Omental fat pad (tissue), 4 donors: ENCODE data around the gene P2RX7. TPM values are rescaled to one million over a fixed set of nuclear protein-coding genes. Genes with fewer than 3 reads are reported as not detected.
"Not testable (repeated sequence)": the region's sequence is repeated elsewhere in the genome, so short reads cannot be mapped to it uniquely, and the experiment has no call there.

Source experiments
- ATAC-seq: fragments of 150-250 bp; one replicate; pipeline ENCODE4 v1.9.1; 2016; ENCODE audit warnings: mild to moderate bottlenecking, moderate library complexity; ENCODE audit not compliant: low FRiP score
- DNase-seq: peaks from one replicate; pipeline ENCODE4 v3.0.0-alpha.2; 2019; ENCODE audit warnings: low spot score
- CTCF ChIP-seq, 3 donors: fragments of 450-650 bp; IDR thresholded peaks; one replicate each; pipeline ENCODE4 v1.5.1; 2016 to 2017; ENCODE audit warnings: antibody characterized with exemption in 3 of 3, mild to moderate bottlenecking in 3 of 3, moderate library complexity in 2 of 3
- total RNA-seq, 4 donors: library from RNA; depleted of rRNA; stranded (reverse); fragments of >200 nt; gene quantifications; one replicate each; pipeline ENCODE4 v1.1.0, GENCODE V29; 2016

Gene P2RX7
- total RNA-seq, 4 donors from 2014 or later, result 2.4 to 8.6 (median 5.6) TPM

DNA sequence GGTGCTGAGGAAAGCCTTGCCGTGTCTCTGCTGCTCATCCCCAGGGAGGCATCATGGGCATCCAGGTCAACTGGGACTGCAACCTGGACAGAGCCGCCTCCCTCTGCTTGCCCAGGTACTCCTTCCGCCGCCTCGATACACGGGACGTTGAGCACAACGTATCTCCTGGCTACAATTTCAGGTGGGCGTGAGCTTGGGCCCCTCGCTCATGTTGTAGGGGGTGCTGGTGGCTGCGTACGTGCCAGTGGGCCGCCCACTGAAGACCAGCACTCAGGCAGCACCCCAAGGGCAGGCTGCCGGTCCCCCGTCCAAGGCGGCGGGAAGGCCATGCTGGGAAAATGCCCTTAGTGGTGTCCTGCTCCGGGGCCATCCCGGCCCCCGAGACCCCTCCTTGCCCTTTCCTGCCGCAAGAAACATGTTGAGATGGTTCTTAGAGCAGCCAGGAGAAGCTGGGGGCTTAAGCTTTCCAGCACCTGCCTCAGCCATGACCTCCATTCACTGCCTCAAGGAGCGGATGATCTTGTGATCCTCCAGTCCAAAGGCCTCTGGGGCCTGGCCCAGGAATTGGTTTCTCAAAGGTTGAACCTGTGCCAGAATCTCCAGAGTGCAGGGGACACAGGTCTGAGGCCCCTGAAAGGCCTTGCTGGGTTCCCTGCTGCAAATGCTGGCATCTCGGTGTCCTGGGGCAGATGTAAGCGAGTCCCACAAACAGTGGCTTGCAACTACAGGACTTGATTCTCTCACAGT lies 96.4 kb downstream of the P2RX7 start:
- DNase-seq, result no peak
- TF ChIP-seq CTCF (IDR thresholded peaks at IDR 0.05), result no peak
- no peak for ATAC-seq

DNA sequence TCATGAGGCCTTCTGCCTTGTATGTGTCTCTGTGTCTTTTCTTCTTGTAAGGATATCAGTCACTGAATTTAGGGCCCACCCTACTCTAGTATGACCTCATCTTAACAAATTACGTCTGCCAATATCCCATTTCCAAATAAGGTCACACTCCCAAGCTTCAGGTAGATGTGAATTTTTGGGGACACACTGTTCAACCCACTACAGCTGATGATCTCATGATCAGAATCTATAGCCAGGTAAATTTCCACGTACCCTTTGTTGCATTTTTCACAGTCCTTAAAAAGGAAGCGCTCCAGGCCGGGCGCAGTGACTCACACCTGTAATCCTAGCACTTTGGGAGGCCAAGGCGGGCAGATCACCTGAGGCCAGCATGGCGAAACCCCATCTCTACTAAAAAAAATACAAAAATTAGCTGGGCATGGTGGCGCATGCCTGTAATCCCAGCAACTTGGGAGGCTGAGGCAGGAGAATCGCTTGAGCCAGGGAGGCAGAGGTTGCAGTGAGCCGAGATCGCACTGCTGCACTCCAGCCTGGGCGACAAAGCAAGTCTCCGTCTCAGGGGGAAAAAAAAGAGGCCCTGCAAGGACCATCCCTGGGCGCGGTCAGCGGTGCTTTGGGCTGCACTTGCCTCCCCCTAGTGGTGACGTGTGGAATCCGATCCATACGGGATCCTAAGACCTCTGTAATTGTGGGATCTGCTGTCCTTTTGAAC lies 97.3 kb downstream of the P2RX7 start:
- TF ChIP-seq CTCF (IDR thresholded peaks at IDR 0.05), result peak in 2 of 3 donors; percentile 44 to 88
- DNase-seq, result peak; percentile 44
- not testable (repeated sequence) for ATAC-seq

GRCh38 chr12:121230538-121230907 lies 97.8 kb downstream of the P2RX7 start:
- ATAC-seq (no peak), DNase-seq (no peak)
- TF ChIP-seq CTCF (IDR thresholded peaks at IDR 0.05), result no peak

GRCh38 chr12:121232163-121232562 lies 99.5 kb downstream of the P2RX7 start:
- no peak for DNase-seq
- TF ChIP-seq CTCF (IDR thresholded peaks at IDR 0.05), result no peak
- ATAC-seq, result no peak

DNA sequence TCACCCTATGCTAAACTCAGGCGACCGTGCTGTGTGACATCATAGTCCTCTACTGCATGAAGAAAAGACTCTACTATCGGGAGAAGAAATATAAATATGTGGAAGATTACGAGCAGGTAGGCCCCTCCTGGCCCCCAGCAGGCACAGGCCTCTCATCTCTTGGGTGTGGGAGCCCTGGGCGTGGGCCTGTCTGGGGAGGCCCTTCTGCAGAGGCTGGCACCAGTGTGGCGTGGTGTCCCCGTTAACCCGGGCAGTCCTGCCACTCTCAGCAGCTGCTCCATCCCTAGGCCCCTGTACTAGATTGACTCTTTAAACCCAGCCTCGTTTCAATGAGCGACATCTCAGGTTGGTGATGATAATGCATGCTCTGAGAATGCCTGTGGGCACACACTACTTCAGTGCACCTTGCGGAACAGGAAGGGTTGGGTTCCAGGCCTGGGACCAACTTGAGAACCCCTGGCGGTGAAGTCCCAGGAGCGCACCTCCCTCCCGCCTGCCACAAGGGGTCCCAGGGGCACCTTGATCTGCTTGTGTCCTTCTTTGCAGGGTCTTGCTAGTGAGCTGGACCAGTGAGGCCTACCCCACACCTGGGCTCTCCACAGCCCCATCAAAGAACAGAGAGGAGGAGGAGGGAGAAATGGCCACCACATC lies 100.4 kb downstream of the P2RX7 start:
- no peak for ATAC-seq
- DNase-seq, result no peak
- TF ChIP-seq CTCF (IDR thresholded peaks at IDR 0.05), result no peak

DNA sequence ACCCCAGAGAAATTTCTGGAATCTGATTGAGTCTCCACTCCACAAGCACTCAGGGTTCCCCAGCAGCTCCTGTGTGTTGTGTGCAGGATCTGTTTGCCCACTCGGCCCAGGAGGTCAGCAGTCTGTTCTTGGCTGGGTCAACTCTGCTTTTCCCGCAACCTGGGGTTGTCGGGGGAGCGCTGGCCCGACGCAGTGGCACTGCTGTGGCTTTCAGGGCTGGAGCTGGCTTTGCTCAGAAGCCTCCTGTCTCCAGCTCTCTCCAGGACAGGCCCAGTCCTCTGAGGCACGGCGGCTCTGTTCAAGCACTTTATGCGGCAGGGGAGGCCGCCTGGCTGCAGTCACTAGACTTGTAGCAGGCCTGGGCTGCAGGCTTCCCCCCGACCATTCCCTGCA lies 100.9 kb downstream of the P2RX7 start:
- DNase-seq (no peak), ATAC-seq (no peak)
- no peak for TF ChIP-seq CTCF (IDR thresholded peaks at IDR 0.05)
